T-cell (primary cell): ENCODE results near the gene DNAH8. TPM values are rescaled to one million over a fixed set of nuclear protein-coding genes. Genes with fewer than 3 reads are reported as not detected.

Experiments used
- ATAC-seq, 4 experiments: fragments of 200-7000 bp in 3 of 4; fragments of 150-1000 bp in 1 of 4; cut with Tn5 transposase; replicated peaks in 1 of 4; 1 replicate in 3 of 4; 2 replicates in 1 of 4; pipeline ENCODE4 v1.10.0; 2021; ENCODE audit warnings: moderate library complexity in 3 of 4, mild to moderate bottlenecking in 2 of 4, moderate number of reproducible peaks in 1 of 4
- CTCF ChIA-PET, 2 donors: fragments of 300-600 bp; sonication (Branson Sonifier 250); formaldehyde crosslinking; loops; one replicate each; lab custom pipeline; 2022; ENCODE audit warnings: antibody characterized with exemption in 2 of 2; lab: Charles Lee
- POLR2A ChIA-PET, 2 donors: fragments of 300-600 bp; sonication (Branson Sonifier 250); formaldehyde crosslinking; loops; one replicate each; lab custom pipeline; 2022; ENCODE audit warnings: antibody characterized with exemption in 2 of 2; lab: Charles Lee
- DNase-seq, 35 experiments: peaks; one replicate each; pipeline versions ENCODE4 v3.0.0 to v3.0.0-alpha.2; 2013 to 2023
- H3K27ac ChIP-seq: one replicate; pipeline ENCODE4 v1.5.1; 2013; ENCODE audit warnings: low read length
- H3K27me3 ChIP-seq, 2 experiments: replicated peaks in 1 of 2; 1 replicate in 1 of 2; 2 replicates in 1 of 2; pipeline versions ENCODE4 v1.6.1 to v1.7.0; 2013; ENCODE audit warnings: low read length in 1 of 2, mixed read lengths in 1 of 2; ENCODE audit not compliant: control insufficient read depth in 2 of 2, insufficient read depth in 2 of 2; ENCODE audit errors: extremely low read depth in 1 of 2
- H3K36me3 ChIP-seq, 2 donors: 1 replicate in 1 of 2; 2 replicates in 1 of 2; pipeline versions ENCODE4 v1.6.1 to v1.7.0; 2013; ENCODE audit warnings: low read length in 1 of 2; ENCODE audit not compliant: control insufficient read depth in 2 of 2, insufficient read depth in 1 of 2; ENCODE audit errors: extremely low read depth in 1 of 2
- H3K4me1 ChIP-seq, 2 experiments: 1 replicate in 1 of 2; 2 replicates in 1 of 2; pipeline versions ENCODE4 v1.6.1 to v1.7.0; 2013; ENCODE audit warnings: low read length in 2 of 2, mixed read lengths in 1 of 2; ENCODE audit not compliant: insufficient read depth in 2 of 2, control insufficient read depth in 1 of 2; ENCODE audit errors: extremely low read depth in 1 of 2
- H3K4me3 ChIP-seq, 2 donors: 1 replicate in 1 of 2; 2 replicates in 1 of 2; pipeline versions ENCODE4 v1.5.1 to v1.7.0; 2013; ENCODE audit warnings: mild to moderate bottlenecking in 2 of 2, low read length in 1 of 2, moderate library complexity in 1 of 2; ENCODE audit not compliant: control insufficient read depth in 1 of 2; ENCODE audit errors: extremely low read depth in 1 of 2
- H3K9me3 ChIP-seq: 2 replicates; pipeline ENCODE4 v1.7.0; 2013
- H3K27ac Mint-ChIP-seq, 2 donors: one replicate each; pipeline ENCODE4 v1.8.0; 2020 to 2021; ENCODE audit warnings: mild to moderate bottlenecking in 2 of 2, mixed read lengths in 2 of 2
- H3K27me3 Mint-ChIP-seq, 2 donors: one replicate each; pipeline ENCODE4 v1.8.0; 2021 to 2022; ENCODE audit warnings: mixed read lengths in 2 of 2
- H3K36me3 Mint-ChIP-seq: one replicate; pipeline ENCODE4 v1.8.0; 2021; ENCODE audit warnings: mixed read lengths
- H3K4me1 Mint-ChIP-seq, 3 donors: one replicate each; pipeline ENCODE4 v1.8.0; 2020 to 2022; ENCODE audit warnings: mixed read lengths in 3 of 3, mild to moderate bottlenecking in 1 of 3
- H3K4me3 Mint-ChIP-seq, 3 donors: one replicate each; pipeline ENCODE4 v1.8.0; 2020 to 2022; ENCODE audit warnings: mild to moderate bottlenecking in 3 of 3, mixed read lengths in 3 of 3, moderate library complexity in 3 of 3
- H3K9me3 Mint-ChIP-seq, 3 donors: one replicate each; pipeline ENCODE4 v1.8.0; 2020 to 2022; ENCODE audit warnings: mixed read lengths in 3 of 3
- WGBS: methylation state at CpG from one replicate; pipeline ENCODE4 v1.1.5; 2013; ENCODE audit warnings: missing lambda C conversion rate; ENCODE audit not compliant: insufficient coverage; 5-methylcytosine and 5-hydroxymethylcytosine counted together
- total RNA-seq, 35 experiments: library from RNA in 6 of 35; stranded (reverse) in 6 of 35; fragments of 120-200 nt in 1 of 35; gene quantifications; one replicate each; pipeline versions ENCODE4 v1.2.1 to v1.2.4 and lab custom pipeline; 2013 to 2026

Gene DNAH8
- total RNA-seq, 5 donors from 2014 or later (not counting 1 experiment from before 2014, with no cell fraction given) = 0.03 to 0.12 (median 0.08) TPM; not detected in 1

DNA sequence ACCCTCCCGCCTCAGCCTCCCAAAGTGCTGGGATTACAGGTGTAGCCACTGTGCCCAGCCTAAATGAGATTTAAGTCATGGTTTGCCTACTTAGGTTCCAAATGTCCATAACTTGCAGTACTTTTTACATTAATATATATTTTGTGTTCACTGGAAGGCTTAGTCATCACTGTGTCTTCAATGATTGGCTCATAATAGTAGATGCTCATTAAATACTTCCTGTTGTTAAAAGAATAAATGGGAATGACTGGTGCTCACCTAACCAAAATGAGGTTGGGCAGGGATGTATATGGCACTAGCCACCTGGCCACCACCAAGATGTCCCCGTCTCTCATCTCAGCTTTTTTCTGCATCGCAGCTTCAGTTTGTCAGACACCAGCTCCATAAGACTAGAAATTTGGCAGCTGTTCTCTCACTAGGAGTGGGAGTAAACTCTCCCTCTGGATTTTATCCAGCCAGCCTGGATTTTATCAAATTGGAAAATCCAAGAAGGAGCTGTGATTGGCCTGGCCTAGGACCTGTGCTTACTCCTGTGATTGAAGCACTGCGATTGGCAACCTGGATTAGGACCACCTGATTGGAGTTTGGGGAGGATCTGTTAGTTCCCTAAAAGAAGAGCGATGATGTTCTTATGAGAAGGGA is 11.0 kb upstream of the DNAH8 start:
- WGBS = 100% methylated on average over 1 of the region's 5 CpGs
- Mint-ChIP-seq H3K36me3 (peaks cover 19% of the 10 kb centered on the region), H3K27ac (no peak overlapping the region), H3K4me1 (peaks cover 18 to 28% (median 24%) of the 10 kb centered on the region in 3 donors), H3K9me3 (peaks cover 0 to 21% (median 9%) of the 10 kb centered on the region in 3 donors), H3K27me3 (peaks cover 17 to 18% of the 10 kb centered on the region in 2 donors), H3K4me3 (no peak overlapping the region)
- Histone ChIP-seq H3K27ac (no peak overlapping the region), H3K4me3 (no peak overlapping the region), H3K4me1 (peaks cover 0 to 10% of the 10 kb centered on the region in 2 experiments), H3K36me3 (no peaks in the 10 kb centered on the region), H3K27me3 (no peaks in the 10 kb centered on the region), H3K9me3 (no peaks in the 10 kb centered on the region)
- no peak for DNase-seq
- POLR2A ChIA-PET = interaction anchor here in 1 of 2 donors (0.6 kb wide), 1 partner anchor 132 kb away, joined by 5 read pairs; no protein-coding TSS in a partner anchor
- CTCF ChIA-PET = interaction anchor here in 1 of 2 donors (1.2 kb wide), 1 partner anchor 21 kb away, joined by 3 read pairs; no protein-coding TSS in a partner anchor
- ATAC-seq = no peak

- no peaks in the 10 kb centered on the region for H3K27me3 ChIP-seq
- no peak overlapping the region for H3K4me3 ChIP-seq
- Mint-ChIP-seq H3K4me1 (peaks cover 15 to 16% (median 15%) of the 10 kb centered on the region in 3 donors), H3K9me3 (peaks cover 0 to 8% (median 0%) of the 10 kb centered on the region in 3 donors), H3K36me3 (peaks cover 5% of the 10 kb centered on the region), H3K4me3 (no peak overlapping the region), H3K27me3 (peaks cover 21 to 25% of the 10 kb centered on the region in 2 donors), H3K27ac (no peak overlapping the region)
- ChIA-PET POLR2A (interaction anchor here in 1 of 2 donors (0.6 kb wide), 1 partner anchor 65 kb away, joined by 3 read pairs; no protein-coding TSS in a partner anchor), CTCF (no interaction called here)
- no peaks in the 10 kb centered on the region for H3K9me3 ChIP-seq
- no peaks in the 10 kb centered on the region for H3K36me3 ChIP-seq
- H3K4me1 ChIP-seq = peaks cover 0 to 10% of the 10 kb centered on the region in 2 experiments
- no CpG with 5 or more reads among the region's 2 CpGs for WGBS
- no peak overlapping the region for H3K27ac ChIP-seq
- DNase-seq (no peak), ATAC-seq (no peak)
These were observed 9.2 kb upstream of the DNAH8 start for GRCh38 chr6:38705924-38706323.

- ChIA-PET POLR2A (no interaction called here), CTCF (no interaction called here)
- no peak overlapping the region for H3K27ac Mint-ChIP-seq
- Histone ChIP-seq H3K9me3 (no peaks in the 10 kb centered on the region), H3K36me3 (no peaks in the 10 kb centered on the region), H3K27me3 (no peaks in the 10 kb centered on the region), H3K4me1 (no peaks in the 10 kb centered on the region), H3K4me3 (no peak overlapping the region), H3K27ac (no peak overlapping the region)
- no peaks in the 10 kb centered on the region for H3K9me3 Mint-ChIP-seq
- H3K4me3 Mint-ChIP-seq = no peak overlapping the region
- DNase-seq = no peak
- no peaks in the 10 kb centered on the region for H3K36me3 Mint-ChIP-seq
- WGBS = no CpG with 5 or more reads among the region's 2 CpGs
- peaks cover 25 to 26% of the 10 kb centered on the region in 2 donors for H3K27me3 Mint-ChIP-seq
- no peak for ATAC-seq
- H3K4me1 Mint-ChIP-seq = peaks cover 2 to 8% (median 5%) of the 10 kb centered on the region in 3 donors
These were observed 6.6 kb upstream of the DNAH8 start for GRCh38 chr6:38708496-38708895.

GRCh38 chr6:38713812-38714211 is 1.3 kb upstream of the DNAH8 start:
- H3K4me3 Mint-ChIP-seq = peak overlapping the region in 2 of 3 donors; percentile 35 to 43
- ATAC-seq (peak; percentile 74 to 95 (median 92)), DNase-seq (peak in 31 of 35 experiments; percentile 3 to 67 (median 27))
- H3K27me3 ChIP-seq = peaks cover 13 to 17% of the 10 kb centered on the region in 2 experiments
- H3K27me3 Mint-ChIP-seq = peaks cover 30 to 31% of the 10 kb centered on the region in 2 donors
- no peaks in the 10 kb centered on the region for H3K36me3 ChIP-seq
- ChIA-PET POLR2A (interaction anchor here (0.5 to 0.7 kb wide), 2 partner anchors 10 to 536 kb away, joined by 3 read pairs; no protein-coding TSS in a partner anchor), CTCF (interaction anchor here in 1 of 2 donors (0.5 kb wide), 1 partner anchor 17 kb away, joined by 3 read pairs; no protein-coding TSS in a partner anchor)
- H3K4me3 ChIP-seq = no peak overlapping the region
- H3K4me1 Mint-ChIP-seq = peaks cover 12 to 27% (median 20%) of the 10 kb centered on the region in 3 donors
- no peaks in the 10 kb centered on the region for H3K36me3 Mint-ChIP-seq
- 0% methylated on average over 1 of the region's 6 CpGs for WGBS
- H3K27ac Mint-ChIP-seq = peak overlapping the region; percentile 84 to 94
- H3K4me1 ChIP-seq = peaks cover 0 to 18% of the 10 kb centered on the region in 2 experiments
- no peaks in the 10 kb centered on the region for H3K9me3 Mint-ChIP-seq
- no peaks in the 10 kb centered on the region for H3K9me3 ChIP-seq
- H3K27ac ChIP-seq = peak overlapping the region; percentile 71

- H3K36me3 Mint-ChIP-seq = no peaks in the 10 kb centered on the region
- ChIA-PET POLR2A (interaction anchor here (0.5 to 0.7 kb wide), 2 partner anchors 11 to 536 kb away, joined by 3 read pairs; no protein-coding TSS in a partner anchor), CTCF (interaction anchor here in 1 of 2 donors (0.5 kb wide), 1 partner anchor 17 kb away, joined by 3 read pairs; no protein-coding TSS in a partner anchor)
- ATAC-seq (peak in 2 of 4 experiments; percentile 18 to 51), DNase-seq (peak in 1 of 35 experiments; percentile 27)
- no peaks in the 10 kb centered on the region for H3K9me3 ChIP-seq
- peaks cover 12 to 27% (median 20%) of the 10 kb centered on the region in 3 donors for H3K4me1 Mint-ChIP-seq
- H3K27ac Mint-ChIP-seq = peak overlapping the region; percentile 84 to 94
- H3K9me3 Mint-ChIP-seq = no peaks in the 10 kb centered on the region
- no peaks in the 10 kb centered on the region for H3K36me3 ChIP-seq
- peak overlapping the region; percentile 12 to 64 (median 35) for H3K4me3 Mint-ChIP-seq
- no CpG with 5 or more reads among the region's 4 CpGs for WGBS
- peak overlapping the region; percentile 36 for H3K27ac ChIP-seq
- H3K27me3 ChIP-seq = peaks cover 13 to 18% of the 10 kb centered on the region in 2 experiments
- peak overlapping the region; percentile 29 for H3K4me3 ChIP-seq
- H3K4me1 ChIP-seq = peaks cover 0 to 18% of the 10 kb centered on the region in 2 experiments
- peaks cover 34 to 37% of the 10 kb centered on the region in 2 donors for H3K27me3 Mint-ChIP-seq
These were observed 684 bp upstream of the DNAH8 start for GRCh38 chr6:38714239-38715015.

DNA sequence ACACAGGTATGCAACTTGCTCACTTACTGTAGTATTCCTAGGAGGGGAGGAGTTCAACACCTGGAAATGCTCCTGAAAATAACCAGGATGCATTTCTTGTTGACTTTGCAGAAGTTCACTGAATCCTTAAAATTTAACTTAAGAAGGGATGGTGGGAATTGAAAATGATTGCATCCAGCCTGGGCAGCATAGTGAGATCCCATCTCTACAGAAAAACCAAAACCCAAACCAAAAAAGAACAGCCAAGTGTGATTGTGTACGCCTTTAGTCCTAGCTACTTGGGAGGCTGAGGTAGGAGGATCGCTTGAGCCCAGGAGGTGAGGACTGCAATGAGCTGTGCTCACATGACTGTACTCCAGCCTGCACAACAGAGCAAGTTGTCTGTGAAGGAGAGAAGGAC is 1.7 kb downstream of the DNAH8 start:
- Mint-ChIP-seq H3K9me3 (peaks cover 4 to 8% (median 5%) of the 10 kb centered on the region in 3 donors), H3K36me3 (peaks cover 5% of the 10 kb centered on the region), H3K4me1 (peaks cover 12 to 27% (median 20%) of the 10 kb centered on the region in 3 donors), H3K27ac (no peak overlapping the region), H3K4me3 (no peak overlapping the region), H3K27me3 (peaks cover 40 to 46% of the 10 kb centered on the region in 2 donors)
- DNase-seq = no peak
- Histone ChIP-seq H3K27ac (no peak overlapping the region), H3K36me3 (no peaks in the 10 kb centered on the region), H3K4me1 (peaks cover 0 to 18% of the 10 kb centered on the region in 2 experiments), H3K9me3 (no peaks in the 10 kb centered on the region), H3K4me3 (no peak overlapping the region), H3K27me3 (peaks cover 13 to 18% of the 10 kb centered on the region in 2 experiments)
- CTCF ChIA-PET = interaction anchor here in 1 of 2 donors (0.7 kb wide), 1 partner anchor 894 kb away, joined by 3 read pairs; no protein-coding TSS in a partner anchor
- no peak for ATAC-seq
- POLR2A ChIA-PET = no interaction called here
- WGBS = 88% methylated on average over 2 of the region's 2 CpGs
